CD4-positive, alpha-beta T cell (primary cell): ENCODE measurements around the gene YARS2. TPM values are rescaled to one million over a fixed set of nuclear protein-coding genes. Genes with fewer than 3 reads are reported as not detected.

Source experiments
- ATAC-seq: fragments of 200-7000 bp; cut with Tn5 transposase; one replicate; pipeline ENCODE4 v1.10.0; 2022; ENCODE audit warnings: mild to moderate bottlenecking; ENCODE audit not compliant: poor library complexity
- CTCF ChIA-PET: fragments of 350-600 bp; sonication (Branson Sonifier 250); formaldehyde crosslinking; loops from one replicate; lab custom pipeline; 2021; ENCODE audit warnings: antibody characterized with exemption, inconsistent platforms; lab: Charles Lee
- POLR2A ChIA-PET: fragments of 350-600 bp; sonication (Branson Sonifier 250); formaldehyde crosslinking; loops from one replicate; lab custom pipeline; 2021; ENCODE audit warnings: antibody characterized with exemption, inconsistent platforms; lab: Charles Lee
- DNase-seq, 14 experiments: peaks; one replicate each; pipeline ENCODE4 v3.0.0-alpha.2; 2013 to 2020; ENCODE audit warnings: mixed read lengths in 2 of 14
- H3K27ac ChIP-seq, 2 donors: one replicate each; pipeline versions ENCODE4 v1.5.1 to v1.7.0; 2013; ENCODE audit warnings: low read length in 2 of 2, low read depth in 1 of 2, mild to moderate bottlenecking in 1 of 2
- H3K27me3 ChIP-seq, 2 experiments: 1 replicate in 1 of 2; 2 replicates in 1 of 2; pipeline versions ENCODE4 v1.6.1 to v1.7.0; 2013; ENCODE audit warnings: low read length in 2 of 2, control low read depth in 1 of 2, mild to moderate bottlenecking in 1 of 2, moderate library complexity in 1 of 2; ENCODE audit not compliant: insufficient read depth in 2 of 2, control insufficient read depth in 1 of 2
- H3K36me3 ChIP-seq: one replicate; pipeline ENCODE4 v1.6.1; 2013; ENCODE audit warnings: low read length, control low read depth; ENCODE audit not compliant: insufficient read depth
- H3K4me1 ChIP-seq: one replicate; pipeline ENCODE4 v1.6.1; 2013; ENCODE audit warnings: low read length, control low read depth; ENCODE audit not compliant: insufficient read depth
- H3K4me3 ChIP-seq: one replicate; pipeline ENCODE4 v1.5.1; 2013; ENCODE audit warnings: mild to moderate bottlenecking, low read length, moderate library complexity
- H3K9me3 ChIP-seq, 2 experiments: 1 replicate in 1 of 2; 2 replicates in 1 of 2; pipeline versions ENCODE4 v1.6.1 to v1.7.0; 2013; ENCODE audit warnings: low read length in 2 of 2, mild to moderate bottlenecking in 2 of 2, control low read depth in 1 of 2, moderate library complexity in 1 of 2; ENCODE audit not compliant: control insufficient read depth in 1 of 2, insufficient read depth in 1 of 2
- H3K27ac Mint-ChIP-seq: one replicate; pipeline ENCODE4 v1.8.0; 2020; ENCODE audit warnings: mixed read lengths
- H3K27me3 Mint-ChIP-seq: one replicate; pipeline ENCODE4 v1.8.0; 2021; ENCODE audit warnings: mixed read lengths
- H3K36me3 Mint-ChIP-seq: one replicate; pipeline ENCODE4 v1.8.0; 2021; ENCODE audit warnings: low read depth, mixed read lengths
- H3K4me1 Mint-ChIP-seq: one replicate; pipeline ENCODE4 v1.8.0; 2021; ENCODE audit warnings: low read depth, mixed read lengths
- H3K4me3 Mint-ChIP-seq: one replicate; pipeline ENCODE4 v1.8.0; 2020; ENCODE audit warnings: mild to moderate bottlenecking, mixed read lengths
- H3K9me3 Mint-ChIP-seq: one replicate; pipeline ENCODE4 v1.8.0; 2020; ENCODE audit warnings: mixed read lengths
- CTCF ChIP-seq: fragments of 200-600 bp; IDR thresholded peaks from one replicate; pipeline ENCODE4 v1.8.0; 2022; ENCODE audit warnings: antibody characterized with exemption, mild to moderate bottlenecking
- intact Hi-C, 2 experiments: fragments of 100-400 bp; cut with DNase I in 1 of 2; cut with micrococcal nuclease in 1 of 2; formaldehyde crosslinking; loops; one replicate each; pipeline versions ENCODE4 v1.15.1 to v1.9.0; 2023 to 2025; cut with DNase I, micrococcal nuclease
- total RNA-seq, 174 experiments: library from RNA in 2 of 174; stranded (reverse) in 2 of 174; gene quantifications; one replicate each; pipeline ENCODE4 v1.2.3 and lab custom pipeline; 2021 to 2026

The YARS2 gene
- total RNA-seq, 2 experiments from 2014 or later, result 12.0 to 13.0 TPM

GRCh38 chr12:32780071-32780470 lies 24.4 kb upstream of the YARS2 start:
- Mint-ChIP-seq H3K9me3 (no peaks in the 10 kb centered on the region), H3K27me3 (peaks cover 33% of the 10 kb centered on the region), H3K36me3 (no peaks in the 10 kb centered on the region), H3K4me3 (no peak overlapping the region), H3K27ac (no peak overlapping the region), H3K4me1 (no peaks in the 10 kb centered on the region)
- POLR2A ChIA-PET, result no interaction called here
- Histone ChIP-seq H3K9me3 (no peaks in the 10 kb centered on the region), H3K36me3 (no peaks in the 10 kb centered on the region), H3K4me3 (no peak overlapping the region), H3K27me3 (peaks cover 0 to 9% of the 10 kb centered on the region in 2 experiments), H3K4me1 (no peaks in the 10 kb centered on the region), H3K27ac (no peak overlapping the region)
- intact Hi-C loops, result no loop called here
- CTCF ChIA-PET, result interaction anchor here (0.9 kb wide), 1 partner anchor 9 kb away, joined by 3 read pairs; no protein-coding TSS in a partner anchor
- no peak for TF ChIP-seq CTCF
- DNase-seq (no peak), ATAC-seq (no peak)

- ChIA-PET CTCF (no interaction called here), POLR2A (no interaction called here)
- Mint-ChIP-seq H3K36me3 (no peaks in the 10 kb centered on the region), H3K9me3 (no peaks in the 10 kb centered on the region), H3K4me3 (no peak overlapping the region), H3K4me1 (no peaks in the 10 kb centered on the region), H3K27me3 (peaks cover 45% of the 10 kb centered on the region), H3K27ac (no peak overlapping the region)
- ATAC-seq (no peak), DNase-seq (no peak)
- intact Hi-C loops, result no loop called here
- Histone ChIP-seq H3K4me3 (no peak overlapping the region), H3K27ac (no peak overlapping the region), H3K36me3 (no peaks in the 10 kb centered on the region), H3K4me1 (no peaks in the 10 kb centered on the region), H3K27me3 (peaks cover 0 to 21% of the 10 kb centered on the region in 2 experiments), H3K9me3 (no peaks in the 10 kb centered on the region)
- no peak for TF ChIP-seq CTCF
These were observed 22.0 kb upstream of the YARS2 start for GRCh38 chr12:32777691-32778175.

- CTCF ChIA-PET, result no interaction called here
These were observed 21.5 kb upstream of the YARS2 start for GRCh38 chr12:32777159-32777558.

More at GRCh38 chr12:32777159-32777558, 21.5 kb upstream of the YARS2 start:
- Histone ChIP-seq H3K27ac (no peak overlapping the region), H3K27me3 (peaks cover 0 to 21% of the 10 kb centered on the region in 2 experiments), H3K9me3 (no peaks in the 10 kb centered on the region), H3K4me1 (no peaks in the 10 kb centered on the region), H3K4me3 (no peak overlapping the region), H3K36me3 (no peaks in the 10 kb centered on the region)
- DNase-seq, result no peak
- Mint-ChIP-seq H3K4me1 (no peaks in the 10 kb centered on the region), H3K27ac (no peak overlapping the region), H3K4me3 (no peak overlapping the region), H3K36me3 (no peaks in the 10 kb centered on the region), H3K27me3 (peaks cover 50% of the 10 kb centered on the region), H3K9me3 (no peaks in the 10 kb centered on the region)
- POLR2A ChIA-PET, result no interaction called here
- no peak for TF ChIP-seq CTCF
- ATAC-seq, result no peak
- intact Hi-C loops, result no loop called here
